Common myeloid progenitor, CD34-positive (primary cell): ENCODE measurements around the gene ZNF586.

Experiments
- CTCF ChIA-PET: fragments of 350-600 bp; sonication (Branson Sonifier 250); formaldehyde crosslinking; loops from one replicate; lab custom pipeline; 2021; ENCODE audit warnings: antibody characterized with exemption; lab: Charles Lee
- POLR2A ChIA-PET: fragments of 350-600 bp; sonication (Branson Sonifier 250); formaldehyde crosslinking; loops from one replicate; lab custom pipeline; 2021; ENCODE audit warnings: antibody characterized with exemption; lab: Charles Lee
- DNase-seq, 3 donors: peaks; one replicate each; pipeline versions ENCODE4 v3.0.0 to v3.0.0-alpha.2; 2013
- H3K27ac ChIP-seq, 2 experiments: 1 replicate in 1 of 2; 2 replicates in 1 of 2; pipeline ENCODE4 v1.7.0; 2013; ENCODE audit warnings: inconsistent platforms in 2 of 2, low read length in 2 of 2, mild to moderate bottlenecking in 2 of 2, low read depth in 1 of 2, moderate library complexity in 1 of 2; ENCODE audit not compliant: severe bottlenecking in 2 of 2, insufficient read depth in 1 of 2, poor library complexity in 1 of 2
- H3K27me3 ChIP-seq, 5 experiments: replicated peaks in 2 of 5; 1 replicate in 3 of 5; 2 replicates in 2 of 5; pipeline versions ENCODE4 v1.6.1 to v1.7.0; 2013; ENCODE audit warnings: low read length in 4 of 5, mild to moderate bottlenecking in 2 of 5, moderate library complexity in 2 of 5, inconsistent platforms in 1 of 5; ENCODE audit not compliant: insufficient read depth in 5 of 5, control insufficient read depth in 4 of 5
- H3K36me3 ChIP-seq, 4 experiments: 1 replicate in 2 of 4; 2 replicates in 2 of 4; pipeline versions ENCODE4 v1.6.1 to v1.7.0; 2013; ENCODE audit warnings: low read length in 3 of 4, control low read depth in 1 of 4, mild to moderate bottlenecking in 1 of 4; ENCODE audit not compliant: control insufficient read depth in 4 of 4, insufficient read depth in 4 of 4
- H3K4me1 ChIP-seq, 4 experiments: 1 replicate in 3 of 4; 2 replicates in 1 of 4; pipeline versions ENCODE4 v1.6.1 to v1.7.1; 2013; ENCODE audit warnings: low read length in 3 of 4, mild to moderate bottlenecking in 3 of 4, control low read depth in 1 of 4, inconsistent platforms in 1 of 4, moderate library complexity in 1 of 4; ENCODE audit not compliant: control insufficient read depth in 4 of 4, insufficient read depth in 4 of 4; ENCODE audit errors: control extremely low read depth in 1 of 4
- H3K4me3 ChIP-seq, 7 experiments: 1 replicate in 4 of 7; 2 replicates in 3 of 7; pipeline versions ENCODE4 v1.5.1 to v1.7.0; 2013; ENCODE audit warnings: mild to moderate bottlenecking in 7 of 7, low read length in 6 of 7, moderate library complexity in 6 of 7, inconsistent platforms in 2 of 7, low read depth in 2 of 7, control low read depth in 1 of 7; ENCODE audit not compliant: insufficient read depth in 4 of 7, control insufficient read depth in 1 of 7; ENCODE audit errors: extremely low read depth in 1 of 7
- H3K9me3 ChIP-seq, 5 experiments: 1 replicate in 4 of 5; 2 replicates in 1 of 5; pipeline versions ENCODE4 v1.6.1 to v1.7.1; 2013; ENCODE audit warnings: low read length in 4 of 5, mild to moderate bottlenecking in 2 of 5, inconsistent platforms in 1 of 5, low read depth in 1 of 5, moderate library complexity in 1 of 5; ENCODE audit not compliant: control insufficient read depth in 4 of 5, insufficient read depth in 2 of 5; ENCODE audit errors: control extremely low read depth in 1 of 5
- WGBS: methylation state at CpG from one replicate; pipeline ENCODE4 v1.1.5; 2013; ENCODE audit not compliant: insufficient coverage; 5-methylcytosine and 5-hydroxymethylcytosine counted together

ZNF586 gene

GRCh38 chr19:57747472-57747807, 22.0 kb upstream of the ZNF586 start:
- H3K27ac ChIP-seq, result peak overlapping the region; percentile 85 to 92
- peaks cover 32 to 44% (median 41%) of the 10 kb centered on the region in 4 experiments for H3K36me3 ChIP-seq
- ChIA-PET CTCF (interaction anchor here (1.3 to 2.3 kb wide), 2 partner anchors 9 to 13 kb away, joined by 3 to 6 read pairs; no protein-coding TSS in a partner anchor), POLR2A (interaction anchor here (0.6 to 1.5 kb wide), 4 partner anchors 8 to 73 kb away, joined by 3 to 5 read pairs (median 4); no protein-coding TSS in a partner anchor)
- peaks cover 0 to 15% (median 9%) of the 10 kb centered on the region in 4 experiments for H3K4me1 ChIP-seq
- peak in 2 of 3 donors; percentile 16 to 48 for DNase-seq
- peaks cover 13 to 36% (median 33%) of the 10 kb centered on the region in 5 experiments for H3K9me3 ChIP-seq
- H3K4me3 ChIP-seq, result peak overlapping the region; percentile 81 to 100 (median 97)
- 34% methylated on average over 4 of the region's 6 CpGs for WGBS
- no peaks in the 10 kb centered on the region for H3K27me3 ChIP-seq

- Histone ChIP-seq H3K4me3 (peak overlapping the region in 6 of 7 experiments; percentile 81 to 100 (median 97)), H3K27ac (no peak overlapping the region), H3K36me3 (peaks cover 38 to 50% (median 47%) of the 10 kb centered on the region in 4 experiments), H3K4me1 (peaks cover 0 to 15% (median 9%) of the 10 kb centered on the region in 4 experiments), H3K27me3 (no peaks in the 10 kb centered on the region), H3K9me3 (peaks cover 13 to 42% (median 39%) of the 10 kb centered on the region in 5 experiments)
- ChIA-PET CTCF (interaction anchor here (2.3 kb wide), 1 partner anchor 8 kb away, joined by 6 read pairs; no protein-coding TSS in a partner anchor), POLR2A (interaction anchor here (0.6 kb wide), 1 partner anchor 73 kb away, joined by 3 read pairs; no protein-coding TSS in a partner anchor)
- DNase-seq, result no peak
- WGBS, result 95% methylated on average over 2 of the region's 3 CpGs
Measured at GRCh38 chr19:57748029-57748428, 21.4 kb upstream of the ZNF586 start.

- Histone ChIP-seq H3K4me1 (no peaks in the 10 kb centered on the region), H3K36me3 (peaks cover 68 to 97% (median 89%) of the 10 kb centered on the region in 4 experiments), H3K9me3 (peaks cover 32 to 67% (median 61%) of the 10 kb centered on the region in 5 experiments), H3K4me3 (no peak overlapping the region), H3K27me3 (no peaks in the 10 kb centered on the region), H3K27ac (no peak overlapping the region)
- 98% methylated on average over 8 of the region's 10 CpGs for WGBS
- ChIA-PET CTCF (no interaction called here), POLR2A (no interaction called here)
- DNase-seq, result no peak
Measured at GRCh38 chr19:57754091-57754673, 15.3 kb upstream of the ZNF586 start.

- 90% methylated on average over 4 of the region's 4 CpGs for WGBS
- no peak overlapping the region for H3K27ac ChIP-seq
- no peak overlapping the region for H3K4me3 ChIP-seq
- H3K36me3 ChIP-seq, result peaks cover 66 to 97% (median 90%) of the 10 kb centered on the region in 4 experiments
- ChIA-PET CTCF (interaction anchor here (1.4 to 1.8 kb wide), 2 partner anchors 8 to 9 kb away, joined by 6 read pairs; partner anchors contain the start of gene ZNF776), POLR2A (no interaction called here)
- DNase-seq, result no peak
- peaks cover 28 to 66% (median 53%) of the 10 kb centered on the region in 5 experiments for H3K9me3 ChIP-seq
- H3K4me1 ChIP-seq, result no peaks in the 10 kb centered on the region
- H3K27me3 ChIP-seq, result no peaks in the 10 kb centered on the region
Measured at GRCh38 chr19:57755031-57755430, 14.4 kb upstream of the ZNF586 start.

- WGBS, result 100% methylated on average over 1 of the region's 2 CpGs
- POLR2A ChIA-PET, result no interaction called here
- Histone ChIP-seq H3K9me3 (peaks cover 25 to 38% (median 28%) of the 10 kb centered on the region in 5 experiments), H3K36me3 (peaks cover 51 to 86% (median 75%) of the 10 kb centered on the region in 4 experiments), H3K27me3 (no peaks in the 10 kb centered on the region), H3K27ac (no peak overlapping the region), H3K4me3 (no peak overlapping the region), H3K4me1 (no peaks in the 10 kb centered on the region)
- no peak for DNase-seq
- CTCF ChIA-PET, result no interaction called here
Measured at GRCh38 chr19:57757941-57758340, 11.5 kb upstream of the ZNF586 start.

- peaks cover 44 to 82% (median 65%) of the 10 kb centered on the region in 4 experiments for H3K36me3 ChIP-seq
Measured at GRCh38 chr19:57759096-57759495, 10.4 kb upstream of the ZNF586 start.

GRCh38 chr19:57771417-57771816, 1.9 kb downstream of the ZNF586 start:
- peaks cover 22 to 49% (median 34%) of the 10 kb centered on the region in 4 experiments for H3K36me3 ChIP-seq
- no peak for DNase-seq
- H3K9me3 ChIP-seq, result peaks cover 0 to 39% (median 30%) of the 10 kb centered on the region in 5 experiments
- no peaks in the 10 kb centered on the region for H3K27me3 ChIP-seq
- peaks cover 0 to 11% (median 5%) of the 10 kb centered on the region in 4 experiments for H3K4me1 ChIP-seq
- no peak overlapping the region for H3K27ac ChIP-seq
- peak overlapping the region in 3 of 7 experiments; percentile 1 to 28 (median 20) for H3K4me3 ChIP-seq
- ChIA-PET CTCF (no interaction called here), POLR2A (no interaction called here)
- 88% methylated on average over 2 of the region's 4 CpGs for WGBS

More at GRCh38 chr19:57759096-57759495, 10.4 kb upstream of the ZNF586 start:
- 100% methylated on average over 2 of the region's 2 CpGs for WGBS
- POLR2A ChIA-PET, result no interaction called here
- Histone ChIP-seq H3K4me3 (no peak overlapping the region), H3K4me1 (no peaks in the 10 kb centered on the region), H3K27ac (no peak overlapping the region), H3K27me3 (no peaks in the 10 kb centered on the region), H3K9me3 (peaks cover 14 to 30% (median 18%) of the 10 kb centered on the region in 5 experiments)
- no peak for DNase-seq
- CTCF ChIA-PET, result interaction anchor here (0.5 to 0.8 kb wide), 2 partner anchors 110 to 528 kb away, joined by 3 to 4 read pairs; no protein-coding TSS in a partner anchor
